SK-N-MC (cell line): ENCODE results near the gene RHEX.

Source experiments
- DNase-seq: peaks from one replicate; pipeline ENCODE4 v3.0.0-alpha.2; 2011; ENCODE audit warnings: low read depth, low spot score
- H3K27ac ChIP-seq: fragments of 200-600 bp; sonication (generic); 2 replicates; pipeline ENCODE4 v1.5.1; 2016; ENCODE audit warnings: mixed run types
- H3K36me3 ChIP-seq: fragments of 200-600 bp; sonication (generic); 2 replicates; pipeline ENCODE4 v1.6.1; 2017; ENCODE audit warnings: antibody characterized with exemption, low read length, mixed read lengths; ENCODE audit not compliant: insufficient read depth
- H3K4me3 ChIP-seq: fragments of 200-600 bp; sonication (generic); 2 replicates; pipeline ENCODE4 v1.5.1; 2016
- H3K9ac ChIP-seq: fragments of 200-600 bp; sonication (generic); 2 replicates; pipeline ENCODE4 v1.8.0; 2017; ENCODE audit warnings: mixed run types, mixed read lengths; ENCODE audit not compliant: insufficient read length
- H3K9me3 ChIP-seq: fragments of 200-600 bp; sonication (generic); 2 replicates; pipeline ENCODE4 v1.6.1; 2017; ENCODE audit warnings: low read depth, mild to moderate bottlenecking, antibody characterized with exemption, low read length, moderate library complexity, mixed read lengths
- EZH2 ChIP-seq: fragments of 200-600 bp; sonication (generic); IDR thresholded peaks from one replicate; pipeline ENCODE4 v1.6.1; 2017; ENCODE audit warnings: antibody characterized with exemption
- FOXP2 ChIP-seq: optimal IDR thresholded peaks from 2 replicates; pipeline ENCODE3; 2011; ENCODE audit warnings: mild to moderate bottlenecking, moderate library complexity; ENCODE audit not compliant: insufficient read depth; ENCODE audit errors: extremely low read length, control extremely low read depth
- POLR2AphosphoS5 ChIP-seq: IDR thresholded peaks from 2 replicates; pipeline ENCODE4 v1.6.1; 2012; ENCODE audit warnings: mild to moderate bottlenecking, low read depth, low read length, borderline replicate concordance

RHEX gene

GRCh38 chr1:206133751-206134415, 80.9 kb downstream of the RHEX start:
- H3K27ac ChIP-seq, result no peak overlapping the region
- H3K36me3 ChIP-seq, result no peaks in the 10 kb centered on the region
- H3K9ac ChIP-seq, result no peak overlapping the region
- no peak overlapping the region for H3K4me3 ChIP-seq
- TF ChIP-seq EZH2 (no peak), POLR2AphosphoS5 (no peak), FOXP2 (no peak)
- H3K9me3 ChIP-seq, result no peaks in the 10 kb centered on the region
- DNase-seq, result no peak

GRCh38 chr1:206135248-206135647, 82.3 kb downstream of the RHEX start:
- no peaks in the 10 kb centered on the region for H3K36me3 ChIP-seq
- DNase-seq, result no peak
- H3K9me3 ChIP-seq, result no peaks in the 10 kb centered on the region
- H3K27ac ChIP-seq, result no peak overlapping the region
- no peak overlapping the region for H3K4me3 ChIP-seq
- no peak for TF ChIP-seq POLR2AphosphoS5
- no peak for TF ChIP-seq EZH2
- no peak for TF ChIP-seq FOXP2
- H3K9ac ChIP-seq, result no peak overlapping the region

GRCh38 chr1:206136241-206136640, 83.3 kb downstream of the RHEX start:
- no peak for TF ChIP-seq EZH2
- TF ChIP-seq FOXP2, result no peak
- TF ChIP-seq POLR2AphosphoS5, result no peak
- no peak overlapping the region for H3K27ac ChIP-seq
- no peak overlapping the region for H3K9ac ChIP-seq
- DNase-seq, result no peak
- H3K4me3 ChIP-seq, result no peak overlapping the region
- H3K9me3 ChIP-seq, result no peaks in the 10 kb centered on the region
- no peaks in the 10 kb centered on the region for H3K36me3 ChIP-seq

DNA sequence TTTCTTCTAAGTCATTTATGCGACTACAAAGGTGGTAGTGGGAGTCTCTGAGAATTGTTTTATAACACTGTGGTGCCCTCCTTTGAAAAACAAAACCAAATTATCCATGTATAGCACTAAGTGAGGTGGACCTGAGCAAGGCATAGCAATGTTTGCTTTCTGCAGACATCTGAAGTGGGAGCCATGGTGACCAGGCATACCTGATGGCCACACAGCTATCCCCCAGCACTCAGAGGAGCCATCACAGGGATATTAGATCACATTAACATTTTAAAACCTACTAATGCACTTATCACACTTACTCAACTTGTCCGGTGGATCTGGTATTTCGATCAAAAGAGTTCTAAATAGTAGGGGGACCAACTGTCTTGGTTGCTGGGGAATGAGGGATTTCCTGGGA, 89.0 kb downstream of the RHEX start:
- H3K36me3 ChIP-seq, result no peaks in the 10 kb centered on the region
- TF ChIP-seq POLR2AphosphoS5 (no peak), EZH2 (no peak), FOXP2 (no peak)
- H3K9ac ChIP-seq, result no peak overlapping the region
- no peak for DNase-seq
- no peak overlapping the region for H3K27ac ChIP-seq
- no peak overlapping the region for H3K4me3 ChIP-seq
- no peaks in the 10 kb centered on the region for H3K9me3 ChIP-seq

- no peaks in the 10 kb centered on the region for H3K36me3 ChIP-seq
- H3K9ac ChIP-seq, result no peak overlapping the region
- H3K27ac ChIP-seq, result no peak overlapping the region
- no peak for TF ChIP-seq FOXP2
- TF ChIP-seq POLR2AphosphoS5, result no peak
- TF ChIP-seq EZH2, result no peak
- H3K4me3 ChIP-seq, result no peak overlapping the region
- no peaks in the 10 kb centered on the region for H3K9me3 ChIP-seq
- no peak for DNase-seq
These were observed 89.8 kb downstream of the RHEX start for GRCh38 chr1:206142770-206143169.

DNA sequence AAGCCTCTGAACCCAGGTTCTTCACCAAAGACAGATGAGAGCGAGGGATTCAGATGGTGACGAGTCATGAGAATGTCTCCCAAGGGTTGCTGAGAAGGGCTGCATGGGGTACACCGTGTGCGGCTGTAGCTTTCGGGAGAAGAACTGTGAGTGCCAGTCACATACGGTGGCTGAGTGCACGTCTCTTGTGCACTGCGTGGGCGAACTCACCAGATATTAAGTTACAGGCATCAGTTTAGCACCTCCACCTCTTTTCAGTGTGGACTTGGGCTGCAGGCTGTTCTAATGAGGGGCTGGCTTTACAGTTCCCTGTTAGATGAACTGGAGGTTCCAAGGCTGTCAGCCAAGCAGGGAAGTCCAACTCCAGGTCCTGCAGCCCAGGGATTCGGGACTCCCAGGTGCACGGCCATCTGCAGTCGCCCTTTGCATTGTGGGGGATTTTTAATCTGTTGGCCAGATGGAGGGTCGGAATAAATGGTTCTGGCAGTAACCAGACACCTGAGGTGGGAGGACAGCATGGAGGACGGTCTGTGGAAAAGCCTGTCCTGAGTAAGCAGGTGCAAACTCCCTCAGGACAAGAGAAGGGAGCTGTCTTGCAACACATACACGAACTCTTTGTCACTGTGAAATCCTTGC, 90.7 kb downstream of the RHEX start:
- no peak overlapping the region for H3K4me3 ChIP-seq
- no peak for DNase-seq
- no peak overlapping the region for H3K27ac ChIP-seq
- H3K9ac ChIP-seq, result no peak overlapping the region
- no peaks in the 10 kb centered on the region for H3K36me3 ChIP-seq
- no peak for TF ChIP-seq POLR2AphosphoS5
- TF ChIP-seq EZH2, result no peak
- TF ChIP-seq FOXP2, result no peak
- no peaks in the 10 kb centered on the region for H3K9me3 ChIP-seq

DNA sequence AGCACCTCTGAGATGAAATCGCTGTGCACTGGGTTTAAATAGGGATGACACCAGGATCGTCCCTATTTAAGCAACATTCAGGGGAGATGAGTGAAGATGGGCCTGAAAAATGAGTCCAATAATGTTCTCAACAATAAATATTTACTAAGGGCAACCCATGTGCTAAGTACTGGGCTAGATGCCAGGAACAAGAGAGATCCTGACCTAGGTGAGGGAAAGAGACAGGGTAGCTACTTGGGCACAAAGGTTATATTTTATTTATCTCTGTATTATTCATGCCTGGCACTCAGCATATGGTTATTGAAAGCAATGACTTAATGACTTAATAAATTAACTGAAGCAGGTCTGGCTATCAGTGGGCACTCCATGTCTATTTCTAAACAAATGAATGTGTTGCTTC, 91.6 kb downstream of the RHEX start:
- no peak for DNase-seq

DNA sequence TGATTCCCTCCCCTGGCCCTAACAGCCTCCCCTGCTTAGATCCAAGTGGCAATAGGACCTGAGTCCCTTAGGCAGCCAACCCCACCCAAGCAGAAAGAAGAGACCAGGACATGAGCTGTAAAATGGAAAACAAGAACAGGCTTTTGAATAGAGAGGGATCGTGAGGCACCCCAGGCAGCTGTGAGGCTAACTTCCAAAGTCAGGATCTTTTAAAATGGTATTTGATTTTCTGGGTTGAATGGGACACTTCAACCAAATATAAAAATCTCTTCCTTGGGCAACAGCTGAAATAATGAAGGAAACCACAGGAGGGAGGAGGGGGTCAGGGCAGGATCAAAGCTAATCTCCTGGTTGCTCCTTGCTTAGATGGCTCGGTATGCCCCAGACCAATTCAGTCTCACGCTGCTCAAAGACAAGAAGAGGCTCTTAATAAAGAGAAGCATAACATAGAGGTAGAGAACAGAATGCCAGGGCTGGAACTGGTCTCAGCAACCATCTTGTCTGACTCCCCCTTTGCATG, 92.9 kb downstream of the RHEX start:
- Histone ChIP-seq H3K4me3 (no peak overlapping the region), H3K36me3 (no peaks in the 10 kb centered on the region), H3K27ac (no peak overlapping the region), H3K9ac (no peak overlapping the region), H3K9me3 (no peaks in the 10 kb centered on the region)
- TF ChIP-seq FOXP2 (no peak), POLR2AphosphoS5 (no peak), EZH2 (no peak)
- no peak for DNase-seq

More for the DNA sequence above, 91.6 kb downstream of the RHEX start:
- Histone ChIP-seq H3K9me3 (no peaks in the 10 kb centered on the region), H3K4me3 (no peak overlapping the region), H3K36me3 (no peaks in the 10 kb centered on the region), H3K27ac (no peak overlapping the region), H3K9ac (no peak overlapping the region)
- TF ChIP-seq EZH2, result no peak
- TF ChIP-seq POLR2AphosphoS5, result no peak
- TF ChIP-seq FOXP2, result no peak
